Esophagus muscularis mucosa (tissue), 4 donors: ENCODE results near the gene SLC2A2. TPM values are rescaled to one million over a fixed set of nuclear protein-coding genes. Genes with fewer than 3 reads are reported as not detected.

Experiments used
- DNase-seq: peaks from one replicate; pipeline ENCODE4 v3.0.0-alpha.2; 2017; ENCODE audit errors: extremely low spot score
- H3K27ac ChIP-seq, 4 donors: fragments of 200-600 bp; sonication (generic); replicated peaks in 1 of 4; 1 replicate in 3 of 4; 2 replicates in 1 of 4; pipeline ENCODE4 v1.5.1; 2016 to 2019; ENCODE audit warnings: mild to moderate bottlenecking in 1 of 4
- H3K27me3 ChIP-seq, 4 donors: fragments of 200-600 bp; sonication (generic); one replicate each; pipeline versions ENCODE4 v1.5.1 to v1.6.0; 2016 to 2019
- H3K36me3 ChIP-seq, 4 donors: fragments of 200-600 bp; sonication (generic); one replicate each; pipeline ENCODE4 v1.5.1; 2016 to 2019
- H3K4me1 ChIP-seq, 4 donors: fragments of 200-600 bp; sonication (generic); one replicate each; pipeline ENCODE4 v1.5.1; 2016 to 2019
- H3K4me3 ChIP-seq, 4 donors: fragments of 200-600 bp; sonication (generic); 1 replicate in 2 of 4; 2 replicates in 2 of 4; pipeline ENCODE4 v1.5.1; 2016 to 2019; ENCODE audit warnings: mild to moderate bottlenecking in 4 of 4, moderate library complexity in 1 of 4
- H3K9me3 ChIP-seq, 4 donors: fragments of 200-600 bp; sonication (generic); 1 replicate in 3 of 4; 2 replicates in 1 of 4; pipeline ENCODE4 v1.5.1; 2016 to 2019
- EP300 ChIP-seq: sonication (generic); formaldehyde crosslinking; IDR thresholded peaks from one replicate; pipeline ENCODE4 v1.6.1; 2017; ENCODE audit warnings: antibody characterized with exemption
- POLR2A ChIP-seq: fragments of 450-650 bp; IDR thresholded peaks from one replicate; pipeline ENCODE4 v1.6.1; 2017; ENCODE audit warnings: antibody characterized with exemption, moderate library complexity, mild to moderate bottlenecking, low read depth
- POLR2AphosphoS5 ChIP-seq, 2 donors: sonication (generic); formaldehyde crosslinking; IDR thresholded peaks; one replicate each; pipeline ENCODE4 v1.6.1; 2017; ENCODE audit warnings: antibody characterized with exemption in 2 of 2
- WGBS: methylation state at CpG from one replicate; pipeline ENCODE4 v1.1.5; 2018; 5-methylcytosine and 5-hydroxymethylcytosine counted together
- intact Hi-C: fragments of 100-400 bp; cut with DNase I; formaldehyde crosslinking; loops from one replicate; pipeline ENCODE4 v1.15.1; 2023
- total RNA-seq, 4 donors: library from RNA; depleted of rRNA; stranded (reverse); fragments of >200 nt; gene quantifications; one replicate each; pipeline versions ENCODE4 v1.1.0 to v1.2.1, GENCODE V29; 2016
- TF ChIP-seq, protein P1 (sequence below), 3 experiments: fragments of 200-600 bp in 2 of 3; fragments of 450-650 bp in 1 of 3; sonication (generic) in 2 of 3; IDR thresholded peaks; one replicate each; pipeline ENCODE4 v1.5.1; 2017 to 2019; ENCODE audit warnings: antibody characterized with exemption in 3 of 3, mild to moderate bottlenecking in 2 of 3, moderate library complexity in 1 of 3

SLC2A2 gene
- total RNA-seq, 4 donors from 2014 or later: not detected

- TF ChIP-seq POLR2AphosphoS5 (IDR thresholded peaks at IDR 0.05) (no peak), POLR2A (no peak), EP300 (no peak)
- TF ChIP-seq, protein P1, sequence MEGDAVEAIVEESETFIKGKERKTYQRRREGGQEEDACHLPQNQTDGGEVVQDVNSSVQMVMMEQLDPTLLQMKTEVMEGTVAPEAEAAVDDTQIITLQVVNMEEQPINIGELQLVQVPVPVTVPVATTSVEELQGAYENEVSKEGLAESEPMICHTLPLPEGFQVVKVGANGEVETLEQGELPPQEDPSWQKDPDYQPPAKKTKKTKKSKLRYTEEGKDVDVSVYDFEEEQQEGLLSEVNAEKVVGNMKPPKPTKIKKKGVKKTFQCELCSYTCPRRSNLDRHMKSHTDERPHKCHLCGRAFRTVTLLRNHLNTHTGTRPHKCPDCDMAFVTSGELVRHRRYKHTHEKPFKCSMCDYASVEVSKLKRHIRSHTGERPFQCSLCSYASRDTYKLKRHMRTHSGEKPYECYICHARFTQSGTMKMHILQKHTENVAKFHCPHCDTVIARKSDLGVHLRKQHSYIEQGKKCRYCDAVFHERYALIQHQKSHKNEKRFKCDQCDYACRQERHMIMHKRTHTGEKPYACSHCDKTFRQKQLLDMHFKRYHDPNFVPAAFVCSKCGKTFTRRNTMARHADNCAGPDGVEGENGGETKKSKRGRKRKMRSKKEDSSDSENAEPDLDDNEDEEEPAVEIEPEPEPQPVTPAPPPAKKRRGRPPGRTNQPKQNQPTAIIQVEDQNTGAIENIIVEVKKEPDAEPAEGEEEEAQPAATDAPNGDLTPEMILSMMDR (IDR thresholded peaks at IDR 0.05): no peak
- WGBS: 57% methylated on average over 2 of the region's 2 CpGs
- no peak overlapping the region for H3K27ac ChIP-seq
- no peaks in the 10 kb centered on the region for H3K4me1 ChIP-seq
- no peaks in the 10 kb centered on the region for H3K9me3 ChIP-seq
- DNase-seq: no peak
- intact Hi-C loops: no loop called here
- H3K27me3 ChIP-seq: no peaks in the 10 kb centered on the region
- H3K36me3 ChIP-seq: no peaks in the 10 kb centered on the region
- H3K4me3 ChIP-seq: no peak overlapping the region
Measured at GRCh38 chr3:171011109-171011872, 15.2 kb downstream of the SLC2A2 start.

DNA sequence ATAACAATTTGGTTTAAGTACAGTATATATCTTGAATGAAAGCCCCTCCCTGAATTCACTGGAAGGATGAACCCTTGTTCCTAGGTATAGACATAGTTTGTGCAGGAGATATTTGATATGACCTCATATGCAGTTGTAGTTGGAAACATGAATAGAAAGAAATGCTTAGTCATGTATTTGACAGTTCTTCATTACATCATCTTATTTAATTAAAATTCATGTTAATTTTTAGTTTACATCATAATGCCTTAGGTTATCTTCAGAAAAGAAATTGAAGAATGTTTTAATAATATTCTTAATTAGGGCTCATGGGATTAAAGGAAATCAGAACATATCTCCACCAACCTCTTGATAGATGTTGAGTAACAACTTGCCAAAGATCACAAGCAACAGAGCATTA, 19.2 kb downstream of the SLC2A2 start:
- no peak for DNase-seq
- intact Hi-C loops: no loop called here
- no peaks in the 10 kb centered on the region for H3K36me3 ChIP-seq
- H3K4me3 ChIP-seq: no peak overlapping the region
- no peaks in the 10 kb centered on the region for H3K27me3 ChIP-seq
- H3K27ac ChIP-seq: no peak overlapping the region
- TF ChIP-seq POLR2AphosphoS5 (IDR thresholded peaks at IDR 0.05) (no peak), POLR2A (no peak), EP300 (no peak)
- TF ChIP-seq, protein P1 (IDR thresholded peaks at IDR 0.05): no peak
- H3K9me3 ChIP-seq: no peaks in the 10 kb centered on the region
- no peaks in the 10 kb centered on the region for H3K4me1 ChIP-seq

DNA sequence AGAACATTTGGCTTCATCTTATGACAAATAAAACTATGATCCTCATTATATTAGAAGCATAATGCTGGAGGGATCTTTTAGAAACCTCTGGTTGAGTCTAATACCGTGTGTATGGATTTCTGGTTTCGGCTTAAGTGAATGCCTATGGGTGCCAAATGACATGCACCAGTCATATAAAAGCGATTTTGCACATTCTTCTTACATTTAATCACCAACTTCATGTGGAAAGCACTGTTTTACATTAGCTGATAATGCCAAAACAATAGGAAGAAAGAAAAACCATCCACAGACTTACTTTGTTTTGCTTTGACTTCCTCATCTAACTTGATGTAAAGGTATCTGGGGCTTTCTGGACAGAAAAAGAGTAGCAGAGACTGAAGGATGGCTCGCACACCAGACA, 20.9 kb downstream of the SLC2A2 start:
- DNase-seq: no peak
- TF ChIP-seq, protein P1 (IDR thresholded peaks at IDR 0.05): no peak
- TF ChIP-seq POLR2A (no peak), EP300 (no peak), POLR2AphosphoS5 (IDR thresholded peaks at IDR 0.05) (no peak)
- no peaks in the 10 kb centered on the region for H3K9me3 ChIP-seq

DNA sequence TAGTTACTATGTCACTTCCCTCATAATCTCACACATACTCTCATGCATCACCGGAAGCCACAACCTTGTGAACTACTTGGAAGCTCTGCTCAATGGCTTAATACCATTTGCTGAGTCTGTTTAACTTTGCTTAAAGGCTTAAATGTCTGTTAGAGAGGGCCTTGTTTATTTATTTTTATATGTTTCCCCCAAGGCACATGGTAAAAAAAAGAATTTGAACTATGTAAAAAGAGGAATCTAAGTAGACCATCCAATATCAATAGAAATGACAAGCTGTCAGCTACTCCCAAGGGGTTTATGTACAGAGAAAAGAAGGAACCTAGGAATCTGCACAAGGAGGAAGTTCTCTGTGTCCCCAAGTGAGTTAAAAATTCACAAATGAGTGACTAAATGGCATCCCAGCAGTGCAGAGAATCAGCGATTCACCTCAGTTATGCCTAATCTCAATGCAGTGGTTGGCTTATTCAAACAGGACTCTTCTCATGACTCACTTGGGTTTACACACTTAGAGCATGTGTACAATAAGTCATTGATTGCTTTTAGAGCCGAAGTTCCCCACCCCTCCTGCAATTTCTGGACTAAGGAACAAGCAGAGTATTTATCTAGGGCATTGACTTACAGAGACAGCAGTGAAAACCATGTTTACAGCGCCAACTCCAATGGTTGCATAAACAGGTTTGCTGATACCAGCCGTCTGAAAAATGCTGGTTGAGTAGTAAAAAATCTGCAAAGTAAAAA, 24.4 kb downstream of the SLC2A2 start:
- intact Hi-C loops: no loop called here
- Histone ChIP-seq H3K4me1 (peaks cover 9 to 27% (median 20%) of the 10 kb centered on the region in 4 donors), H3K9me3 (no peaks in the 10 kb centered on the region), H3K4me3 (no peak overlapping the region), H3K27me3 (no peaks in the 10 kb centered on the region), H3K36me3 (no peaks in the 10 kb centered on the region), H3K27ac (no peak overlapping the region)
- 76% methylated on average over 5 of the region's 5 CpGs for WGBS
- no peak for TF ChIP-seq EP300
- no peak for TF ChIP-seq POLR2A
- TF ChIP-seq, protein P1 (IDR thresholded peaks at IDR 0.05): no peak
- no peak for TF ChIP-seq POLR2AphosphoS5 (IDR thresholded peaks at IDR 0.05)
- no peak for DNase-seq

More for the DNA sequence above, 20.9 kb downstream of the SLC2A2 start:
- Histone ChIP-seq H3K36me3 (no peaks in the 10 kb centered on the region), H3K4me3 (no peak overlapping the region), H3K27me3 (no peaks in the 10 kb centered on the region), H3K27ac (no peak overlapping the region), H3K4me1 (no peaks in the 10 kb centered on the region)
- 76% methylated on average over 4 of the region's 4 CpGs for WGBS
- intact Hi-C loops: no loop called here
